Fibroblast of skin of scalp (primary cell): ENCODE results near the gene FRMD3.
"Not testable (repeated sequence)": the region's sequence is repeated elsewhere in the genome, so short reads cannot be mapped to it uniquely, and the experiment has no call there.

ENCODE experiments used
- DNase-seq: peaks from one replicate; pipeline ENCODE4 v3.0.0-alpha.2; 2013

The FRMD3 gene

DNA sequence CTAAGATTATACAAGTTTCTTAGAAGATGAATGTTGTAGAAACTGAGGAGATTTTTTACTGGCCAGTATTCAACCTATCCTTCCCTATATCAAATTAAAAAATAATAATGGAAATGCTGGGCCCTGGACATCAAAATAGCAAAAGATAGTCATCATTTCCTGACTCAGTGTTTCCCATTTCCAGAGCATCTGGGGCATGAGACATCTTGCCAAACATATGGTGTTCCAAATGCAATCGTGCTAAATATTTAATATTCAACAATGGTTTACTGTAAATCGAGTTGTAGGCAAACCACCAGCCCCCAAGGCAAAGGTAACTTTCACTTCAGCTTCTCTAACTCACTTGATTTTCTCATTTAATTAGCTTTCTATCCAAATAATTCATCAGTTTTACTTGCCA lies 152.9 kb downstream of the FRMD3 start:
- DNase-seq, result peak; percentile 54

DNA sequence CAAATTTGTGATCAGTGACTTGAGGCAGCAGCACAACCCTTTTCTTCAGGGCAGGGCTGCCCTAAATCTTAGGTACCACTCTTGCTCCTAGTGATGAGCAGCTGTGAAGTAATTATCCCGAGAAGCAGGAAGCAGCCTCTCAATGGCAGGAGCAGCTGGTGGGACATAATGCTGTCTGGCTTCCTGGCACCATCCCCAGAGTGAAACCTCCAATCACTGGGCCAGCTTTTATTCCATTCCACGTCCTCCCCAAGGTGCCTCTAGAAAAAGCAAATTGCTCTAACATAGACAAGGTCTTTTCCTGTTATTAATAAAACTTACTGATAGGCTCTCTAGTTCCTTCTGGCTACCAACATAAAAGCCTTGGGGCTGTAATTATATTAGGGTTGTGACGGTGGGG lies 154.0 kb downstream of the FRMD3 start:
- DNase-seq, result no peak

DNA sequence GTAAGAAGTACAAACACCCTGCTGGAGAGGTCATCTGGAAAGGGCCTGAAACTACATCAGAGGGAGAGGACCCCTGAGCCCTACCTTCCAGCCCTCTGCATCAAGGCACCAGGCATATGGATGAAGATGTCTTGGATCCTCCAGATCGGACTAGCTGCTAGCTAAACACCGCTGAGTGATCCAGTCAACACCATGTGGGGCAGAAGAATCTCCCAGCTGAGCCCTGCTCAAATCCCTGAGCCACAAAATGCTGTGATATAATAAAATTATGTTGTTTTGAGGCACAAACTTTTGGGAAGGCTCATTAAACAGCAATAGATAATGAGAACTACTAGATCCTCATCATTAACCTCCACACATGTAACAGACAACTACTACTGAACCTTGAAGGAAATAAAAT lies 155.2 kb downstream of the FRMD3 start:
- DNase-seq, result no peak

DNA sequence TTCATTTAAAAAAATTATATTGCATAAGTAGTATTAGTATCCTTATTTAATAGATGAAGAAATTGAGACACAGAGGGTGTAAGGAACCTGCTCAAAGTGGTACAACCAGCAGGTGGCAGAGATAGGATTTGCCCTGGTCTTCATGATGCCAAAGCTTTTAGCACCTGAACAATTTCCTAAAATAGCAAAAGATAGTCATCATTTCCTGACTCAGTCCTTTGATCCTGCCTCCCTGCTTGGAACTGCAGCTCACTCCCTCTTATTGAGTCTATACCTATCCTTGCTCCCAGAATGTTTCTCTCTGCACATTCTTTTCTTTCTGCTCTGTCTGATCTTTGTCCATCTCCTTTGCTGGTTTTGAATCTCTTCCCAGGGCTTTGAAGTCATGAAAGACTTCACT lies 155.8 kb downstream of the FRMD3 start:
- DNase-seq, result no peak

DNA sequence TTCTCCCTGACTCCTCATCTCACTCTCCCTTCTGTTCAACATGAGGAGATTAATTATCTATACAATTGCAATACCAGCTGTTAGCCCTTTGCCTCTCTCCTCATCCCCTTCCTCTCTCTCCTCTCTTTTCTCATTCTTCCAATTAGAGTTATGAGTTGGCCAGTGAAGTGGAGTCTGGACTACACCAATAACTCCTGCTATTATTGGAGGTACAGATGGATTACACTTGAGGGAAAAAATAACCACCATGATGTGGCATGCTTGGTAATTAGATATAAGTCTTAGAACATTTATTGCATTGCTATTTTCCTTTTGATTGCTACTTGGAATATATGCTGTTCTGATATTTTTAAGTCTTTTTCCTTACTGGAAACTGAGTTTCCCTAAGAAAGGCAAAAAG lies 159.2 kb downstream of the FRMD3 start:
- no peak for DNase-seq

DNA sequence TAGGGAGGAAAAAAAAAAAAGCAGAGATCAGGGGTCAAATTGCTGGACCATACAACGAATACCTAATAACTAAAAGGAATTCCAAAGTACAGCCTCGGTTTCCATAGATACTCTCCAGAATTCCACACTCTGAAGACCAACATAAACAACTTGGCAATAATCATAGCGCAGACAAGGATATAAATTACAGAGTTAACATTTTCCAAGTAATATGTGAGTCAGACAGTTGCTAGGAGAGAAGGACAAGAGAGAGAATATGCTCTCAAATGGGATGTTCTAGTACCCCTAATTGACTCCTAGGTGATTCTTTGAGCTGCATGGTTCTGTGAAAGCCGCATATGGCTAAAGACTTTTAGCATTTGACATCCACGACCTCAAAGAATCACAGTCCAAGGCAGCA lies 165.2 kb downstream of the FRMD3 start:
- no peak for DNase-seq

DNA sequence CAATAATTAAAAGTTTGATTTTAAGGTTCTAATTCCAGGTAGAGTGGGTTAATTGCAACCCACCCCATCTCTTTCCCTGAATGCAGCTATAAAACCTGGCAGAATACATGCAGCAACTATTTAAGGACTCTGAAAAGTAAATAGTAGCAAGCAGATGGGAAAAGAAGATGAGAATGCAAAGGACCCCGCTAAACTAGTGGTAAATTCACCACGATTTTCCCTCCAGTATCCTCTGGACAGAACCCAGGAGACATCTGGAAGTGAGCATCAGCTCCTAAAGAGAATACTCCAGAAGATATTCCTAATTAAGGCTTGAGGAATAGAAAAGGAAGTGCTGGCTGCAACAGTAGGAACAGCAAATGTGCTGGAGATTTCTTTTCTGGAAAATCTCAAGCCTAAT lies 170.9 kb downstream of the FRMD3 start:
- DNase-seq, result peak; percentile 7

DNA sequence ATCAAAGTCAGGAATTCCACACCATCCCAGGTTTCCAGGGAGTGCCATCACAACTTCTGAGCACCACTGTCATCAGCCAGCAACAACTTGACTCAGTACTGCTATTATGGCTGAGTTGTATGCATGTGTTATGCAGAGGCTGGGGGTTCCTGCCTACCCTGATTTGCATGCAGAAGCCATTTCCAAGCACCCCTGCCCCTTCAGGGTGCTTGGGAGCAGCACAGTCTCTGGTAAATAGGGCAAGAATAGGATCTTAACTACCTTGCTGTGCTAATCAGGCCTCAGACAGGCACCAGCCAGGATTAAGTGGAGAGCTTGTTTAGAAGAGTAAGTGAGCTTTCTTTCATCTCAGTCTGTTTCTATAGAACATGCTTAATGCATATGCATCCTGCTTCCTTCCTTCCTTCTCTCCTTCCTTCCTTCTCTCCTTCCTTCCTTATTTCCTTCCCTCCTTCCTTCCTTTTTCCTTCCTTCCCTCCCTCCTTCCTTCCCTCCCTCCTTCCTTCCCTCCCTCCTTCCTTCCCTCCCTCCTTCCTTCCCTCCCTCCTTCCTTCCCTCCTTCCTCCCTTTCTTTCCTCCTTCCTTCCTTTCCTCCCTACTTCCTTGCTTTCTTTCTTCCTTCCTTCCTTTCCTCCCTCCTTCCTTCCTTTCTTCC lies 175.7 kb downstream of the FRMD3 start:
- no peak for DNase-seq

DNA sequence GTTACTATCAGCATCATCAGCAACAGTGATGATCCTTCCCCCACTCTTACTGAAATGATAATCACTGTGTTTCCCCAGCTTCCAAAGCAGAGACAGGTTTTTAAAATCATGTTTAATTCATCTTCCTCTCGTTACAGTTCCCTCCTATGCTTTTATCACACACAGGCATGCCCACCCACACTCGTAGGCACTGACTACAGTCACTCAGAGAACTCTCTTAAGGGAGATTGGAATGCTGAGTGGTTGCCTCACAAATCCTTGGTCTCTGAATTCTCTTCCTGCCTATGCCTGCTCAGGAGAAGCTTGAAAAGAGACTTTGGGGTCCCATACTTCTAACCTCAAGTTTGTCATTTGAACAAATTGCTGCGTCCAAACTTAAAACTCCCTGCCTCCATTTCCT lies 179.2 kb downstream of the FRMD3 start:
- DNase-seq, result no peak

DNA sequence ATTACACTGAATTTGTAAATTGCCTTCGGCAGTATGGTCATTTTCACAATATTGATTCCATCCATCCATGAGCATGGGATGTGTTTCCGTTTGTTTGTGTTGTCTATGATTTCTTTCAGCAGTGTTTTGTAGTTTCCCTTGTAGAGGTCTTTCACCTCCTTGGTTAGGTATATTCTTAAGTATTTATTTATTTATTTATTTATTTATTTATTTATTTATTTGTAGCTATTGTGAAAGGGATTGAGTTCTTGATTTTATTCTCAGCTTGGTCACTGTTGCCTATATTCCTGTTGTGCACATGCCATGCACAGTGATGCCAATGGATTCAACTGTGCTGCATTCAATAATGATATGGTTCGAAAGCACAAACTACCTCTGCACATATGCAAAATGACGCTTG lies 179.7 kb downstream of the FRMD3 start:
- DNase-seq, result not testable (repeated sequence)

DNA sequence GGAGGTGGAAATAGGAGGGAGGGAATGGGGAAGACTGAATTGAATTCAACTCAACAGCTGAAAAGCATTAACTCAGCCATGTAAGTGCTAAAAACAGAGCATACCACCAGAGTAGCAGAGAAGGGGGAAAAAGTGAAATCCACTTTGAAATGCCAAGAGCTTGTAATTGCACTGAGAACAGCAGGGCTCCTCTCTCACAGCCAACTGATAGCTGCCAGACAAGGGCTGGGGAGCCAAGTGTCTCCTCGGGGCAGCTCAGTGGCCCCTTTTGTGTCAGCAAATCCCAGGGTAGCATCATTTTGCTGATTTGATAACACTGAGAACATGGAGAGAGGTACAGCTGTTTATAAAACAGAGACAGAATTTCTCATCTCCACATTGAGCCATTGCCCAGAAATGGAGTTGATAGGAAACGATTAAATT lies 182.5 kb downstream of the FRMD3 start:
- no peak for DNase-seq

DNA sequence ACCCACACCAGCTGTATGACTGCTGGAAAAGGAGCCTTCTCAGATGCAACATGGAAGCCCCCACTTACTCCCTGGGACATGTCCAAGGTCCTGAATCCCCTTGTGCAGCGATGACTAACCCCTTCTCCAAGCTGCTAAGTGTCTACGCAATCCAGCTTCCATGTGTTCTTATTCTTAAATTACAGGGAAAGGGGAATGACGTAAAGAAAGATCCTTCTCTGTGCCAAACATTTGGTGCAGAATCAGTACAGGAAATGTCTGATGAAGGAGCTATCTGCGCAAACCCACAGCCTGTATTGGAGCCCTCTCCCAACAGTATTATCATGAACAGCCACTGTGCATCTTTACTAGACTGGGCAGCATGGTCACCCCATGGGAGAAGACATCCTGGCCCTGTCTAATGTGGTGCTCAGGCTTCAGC lies 183.2 kb downstream of the FRMD3 start:
- DNase-seq, result peak; percentile 58

DNA sequence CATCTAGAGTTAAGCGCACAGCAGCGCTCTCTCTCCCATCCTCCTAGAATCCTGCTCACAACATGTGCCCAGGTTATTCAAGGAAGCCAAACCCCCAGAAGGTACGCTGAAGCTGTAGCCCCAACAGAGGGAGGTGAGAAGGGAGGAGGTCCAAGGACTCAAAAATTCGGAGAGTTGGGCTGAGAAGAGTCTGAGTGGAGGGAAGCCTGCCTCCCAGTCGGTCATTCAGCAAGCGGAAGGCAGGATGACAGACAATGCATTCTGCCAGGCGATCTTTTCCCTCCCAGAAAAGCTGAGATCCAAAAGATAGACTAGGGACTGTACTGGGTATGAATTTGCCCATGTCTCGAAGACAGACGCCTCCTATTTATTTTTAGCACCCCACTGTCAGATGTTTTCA lies 189.2 kb downstream of the FRMD3 start:
- DNase-seq, result no peak

DNA sequence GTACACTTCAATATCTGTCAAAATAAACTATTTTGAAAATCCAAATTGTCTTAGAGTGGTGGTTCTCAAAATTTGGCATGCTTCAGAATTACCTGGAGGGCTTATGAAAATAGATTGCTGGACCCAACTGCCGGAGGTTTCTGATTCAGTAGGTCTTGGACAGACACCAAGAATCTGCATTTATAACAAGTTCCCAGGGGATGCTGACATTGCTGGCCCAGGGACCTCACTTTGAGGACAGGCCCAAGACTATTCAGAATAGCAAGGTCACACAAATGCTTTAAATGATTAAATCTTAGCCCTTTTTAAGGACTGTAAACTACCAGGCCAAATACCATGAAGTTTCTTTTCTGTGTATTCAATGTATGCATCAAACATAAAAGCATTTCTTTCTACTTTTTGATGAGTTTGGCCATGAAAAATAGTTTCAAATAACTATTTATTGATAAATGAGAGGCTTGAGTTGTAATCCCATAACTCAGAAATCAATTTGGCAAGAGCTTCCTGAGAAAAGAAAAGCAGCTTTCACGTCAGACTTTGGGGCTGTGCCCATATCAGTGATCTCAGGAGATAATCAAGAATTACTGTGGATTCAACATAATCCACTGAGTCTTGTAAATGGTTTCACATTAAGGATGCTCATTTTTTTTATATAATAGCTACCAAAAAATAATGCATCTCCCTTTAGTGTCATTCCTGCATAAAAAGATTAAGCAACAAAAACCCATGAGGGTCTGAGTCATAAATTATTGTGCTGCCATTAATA lies 191.4 kb downstream of the FRMD3 start:
- DNase-seq, result no peak

DNA sequence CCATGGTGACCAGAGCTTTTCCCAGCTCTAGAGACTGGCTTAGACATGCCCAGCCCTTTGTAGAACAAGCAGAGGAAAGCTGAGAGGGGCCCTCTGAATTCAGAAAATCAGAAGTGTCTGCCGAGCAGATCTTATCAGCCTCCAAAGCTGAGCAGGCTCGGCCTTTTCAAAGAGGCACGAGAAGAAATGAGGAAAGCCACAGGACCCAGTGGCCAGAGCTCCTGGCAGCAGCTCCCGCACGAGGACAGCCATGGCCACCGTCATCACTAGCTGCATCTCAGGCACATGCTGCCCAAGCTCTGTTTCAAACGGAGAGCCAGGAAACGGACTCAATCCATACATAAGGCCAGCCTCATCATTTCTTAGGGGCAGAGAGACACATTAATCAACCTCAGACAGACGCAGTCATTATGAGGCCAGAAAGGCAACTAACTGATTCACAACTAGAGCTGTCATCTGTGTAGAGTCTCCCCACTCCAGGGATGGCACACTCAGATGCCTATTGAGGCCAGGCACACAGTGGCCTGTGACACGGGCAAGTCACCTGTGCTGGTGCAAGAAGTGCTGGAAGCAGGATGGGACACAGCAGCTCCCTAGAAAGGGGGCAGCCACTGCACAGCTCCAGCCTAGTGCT lies 194.7 kb downstream of the FRMD3 start:
- no peak for DNase-seq

DNA sequence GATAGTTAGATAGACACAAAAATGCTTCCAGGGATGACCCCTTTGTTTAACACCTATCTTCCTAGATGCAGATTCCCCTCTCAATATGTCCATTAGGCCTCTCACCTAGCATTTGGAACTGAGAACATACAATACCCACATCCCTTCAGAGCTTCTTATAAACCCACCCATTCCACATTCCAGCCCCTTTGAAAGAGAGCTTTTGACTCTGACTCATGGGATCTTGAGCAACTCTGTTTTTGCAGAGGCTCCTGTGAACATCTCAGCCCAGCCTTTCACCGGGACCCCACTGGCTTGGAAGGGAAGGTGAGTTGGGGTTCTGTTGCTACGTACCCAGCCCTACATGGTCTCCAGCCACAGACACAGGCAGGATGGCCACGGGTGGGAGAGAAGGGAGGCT lies 195.5 kb downstream of the FRMD3 start:
- no peak for DNase-seq

DNA sequence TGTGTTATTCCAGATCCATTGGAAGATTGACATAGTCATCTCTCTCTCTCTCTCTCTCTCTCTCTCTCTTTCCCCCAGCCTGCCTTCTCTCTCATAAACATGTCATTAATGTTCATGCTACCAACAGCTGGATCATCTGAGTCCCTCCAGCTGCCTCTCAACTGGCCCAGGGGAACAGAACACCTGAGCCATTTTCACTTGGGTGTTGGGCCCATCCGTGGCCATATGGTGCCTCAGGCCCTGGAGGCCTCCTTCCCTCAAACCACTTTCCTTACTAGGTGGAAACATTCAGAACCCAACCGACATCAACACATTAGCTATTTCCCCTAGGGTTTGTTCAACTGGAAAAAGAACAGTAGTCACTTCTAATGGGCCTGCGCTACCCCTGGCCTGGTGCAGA lies 196.2 kb downstream of the FRMD3 start:
- no peak for DNase-seq

DNA sequence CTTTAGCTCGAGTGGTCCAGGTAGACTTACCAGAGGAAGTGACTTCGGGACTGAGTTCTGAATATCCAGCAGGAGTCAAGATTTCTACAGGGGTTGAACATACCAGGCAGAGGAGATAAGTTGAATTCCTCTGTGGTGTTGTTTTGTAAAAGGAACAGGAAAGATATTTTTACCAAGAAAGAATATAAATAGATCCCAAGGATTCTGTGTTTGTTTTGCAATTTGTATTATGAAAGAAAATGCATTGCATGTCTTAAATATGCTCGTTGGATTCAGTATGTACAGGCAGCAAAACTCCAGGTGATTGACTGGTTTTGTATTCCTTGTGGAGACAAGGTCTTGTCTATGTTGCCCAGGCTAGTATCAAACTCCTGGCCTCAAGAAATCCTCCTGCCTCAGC lies 197.8 kb downstream of the FRMD3 start:
- DNase-seq, result no peak

DNA sequence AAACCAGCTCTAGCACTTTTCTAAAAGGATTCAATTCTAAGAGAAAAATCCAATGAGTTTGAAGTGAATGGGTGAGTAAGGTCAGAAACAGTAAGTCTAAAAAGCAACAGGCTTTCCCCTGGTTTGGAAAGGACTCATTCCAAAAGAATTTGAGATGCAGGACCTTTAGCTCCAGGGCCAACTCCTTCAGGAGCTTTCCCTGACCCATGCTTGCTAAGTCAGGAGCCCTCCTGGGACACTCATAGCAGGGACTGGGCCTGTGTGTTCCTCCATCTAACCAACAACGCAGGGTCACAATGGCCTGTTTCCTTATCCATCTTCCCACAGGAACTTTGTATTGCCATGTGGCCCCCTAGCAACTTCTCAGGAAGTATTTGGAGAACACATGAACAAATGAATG lies 198.8 kb downstream of the FRMD3 start:
- no peak for DNase-seq

DNA sequence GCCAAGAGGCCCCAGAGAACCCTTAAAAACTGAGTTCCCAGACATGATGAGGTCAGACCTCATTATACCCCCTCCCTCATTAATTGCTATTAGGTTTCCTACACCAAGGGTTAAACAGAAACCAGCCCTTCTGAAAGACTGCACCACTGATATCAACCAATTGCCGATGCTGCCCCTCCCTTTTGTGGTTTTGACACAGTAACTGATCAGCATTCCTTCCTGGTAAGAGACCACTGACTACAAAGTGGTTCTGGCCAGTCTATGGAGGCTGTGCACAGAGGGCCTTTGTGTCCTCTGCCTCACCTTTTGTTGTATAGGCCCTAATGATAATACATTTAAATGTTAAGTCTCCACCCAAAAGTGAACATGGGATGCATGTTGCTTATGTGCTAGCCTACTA lies 201.5 kb downstream of the FRMD3 start:
- DNase-seq, result peak; percentile 23

DNA sequence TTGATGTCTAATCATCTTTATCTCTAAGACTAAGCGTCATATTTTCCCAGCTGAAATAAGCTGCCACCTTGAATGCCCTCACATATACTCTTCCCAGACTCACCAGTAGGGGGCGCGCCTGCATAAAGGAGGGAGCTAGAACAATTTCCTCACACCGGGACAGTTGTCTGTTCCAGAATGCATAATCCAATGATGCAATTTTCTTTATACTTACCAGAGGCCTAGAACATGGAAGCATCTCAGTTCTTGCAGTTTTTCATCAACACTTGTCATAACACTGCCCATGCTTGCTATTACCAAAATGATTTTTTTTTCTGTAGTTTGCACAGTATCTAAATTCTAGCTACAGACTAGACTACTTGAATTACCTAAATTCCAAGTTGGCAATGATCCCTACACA lies 203.9 kb downstream of the FRMD3 start:
- DNase-seq, result peak; percentile 92

DNA sequence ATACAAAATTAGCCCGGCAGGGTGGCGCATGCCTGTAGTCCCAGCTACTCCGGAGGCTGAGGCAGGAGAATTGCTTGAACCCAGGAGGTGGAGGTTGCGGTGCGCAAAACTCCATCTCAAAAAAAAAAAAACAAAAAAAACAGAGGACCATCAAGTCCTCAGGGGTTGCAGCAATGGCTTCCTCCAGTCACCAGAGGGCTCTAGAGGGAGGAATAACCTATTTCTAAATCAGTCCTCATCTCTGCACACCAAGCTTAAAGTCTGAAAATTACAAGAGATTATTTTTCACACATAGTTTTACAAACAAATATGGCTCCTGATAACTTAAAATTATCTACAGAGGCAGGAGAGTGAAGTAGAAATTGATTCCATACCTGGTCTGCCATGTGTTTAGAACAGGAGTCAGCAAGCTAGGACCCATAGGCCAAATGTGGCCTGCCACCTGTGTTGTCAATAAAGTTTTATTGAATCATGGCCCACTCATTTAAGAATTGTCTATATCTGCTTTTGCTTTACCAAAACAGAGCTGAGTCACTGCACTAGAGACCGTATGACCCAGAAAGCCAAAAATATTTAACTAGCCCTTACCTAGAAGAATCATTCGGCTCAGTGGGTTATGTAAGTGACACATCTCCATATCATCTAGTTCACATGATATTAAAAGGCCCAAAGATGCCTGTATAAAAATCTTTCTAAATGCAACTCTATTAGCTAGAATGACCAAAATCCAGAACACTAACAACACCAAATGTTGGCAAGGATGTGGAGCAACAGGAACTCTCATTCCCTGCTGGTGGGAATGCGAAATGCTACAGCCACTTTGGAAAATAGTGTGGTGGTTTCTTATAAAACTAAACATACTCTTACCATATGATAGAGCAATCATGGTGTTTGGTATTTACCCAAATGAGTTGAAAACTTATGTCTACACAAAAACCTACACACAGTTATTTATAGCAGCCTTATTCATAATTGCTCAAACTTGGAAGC lies 207.7 kb downstream of the FRMD3 start:
- no peak for DNase-seq
